Glutamatergic neuron (in vitro differentiated cells): ENCODE data around the gene PNLIPRP1. TPM values are rescaled to one million over a fixed set of nuclear protein-coding genes. Genes with fewer than 3 reads are reported as not detected.

ENCODE experiments used
- DNase-seq: peaks from one replicate; pipeline ENCODE4 v3.0.0; 2022
- H3K27ac Mint-ChIP-seq: one replicate; pipeline ENCODE4 v1.8.0; 2020; ENCODE audit warnings: mild to moderate bottlenecking, mixed read lengths, inconsistent platforms; ENCODE audit not compliant: unreplicated experiment
- H3K27me3 Mint-ChIP-seq: one replicate; pipeline ENCODE4 v1.8.0; 2020; ENCODE audit warnings: mild to moderate bottlenecking, moderate library complexity, mixed read lengths, inconsistent platforms; ENCODE audit not compliant: unreplicated experiment
- H3K36me3 Mint-ChIP-seq: one replicate; pipeline ENCODE4 v1.8.0; 2020; ENCODE audit warnings: mild to moderate bottlenecking, mixed read lengths, inconsistent platforms; ENCODE audit not compliant: unreplicated experiment
- H3K4me1 Mint-ChIP-seq: one replicate; pipeline ENCODE4 v1.8.0; 2020; ENCODE audit warnings: mild to moderate bottlenecking, low read depth, mixed read lengths, inconsistent platforms; ENCODE audit not compliant: unreplicated experiment
- H3K4me3 Mint-ChIP-seq: one replicate; pipeline ENCODE4 v1.8.0; 2020; ENCODE audit warnings: mild to moderate bottlenecking, mixed read lengths, inconsistent platforms; ENCODE audit not compliant: unreplicated experiment
- H3K9me3 Mint-ChIP-seq: one replicate; pipeline ENCODE4 v1.8.0; 2020; ENCODE audit warnings: mild to moderate bottlenecking, moderate library complexity, mixed read lengths, inconsistent platforms; ENCODE audit not compliant: unreplicated experiment
- total RNA-seq: library from RNA; stranded (reverse); fragmentation: NEBNext Ultra II Directional; extraction: Animal tissue kit (Norgen Biotek cat#: 25700); gene quantifications from one replicate; pipeline ENCODE4 v1.2.1, GENCODE V29; 2021; ENCODE audit not compliant: unreplicated experiment
- TF ChIP-seq, protein P1 (sequence below): fragments of 200-600 bp; sonication (generic); IDR thresholded peaks from one replicate; pipeline ENCODE4 v1.5.0; 2021; ENCODE audit not compliant: partially characterized antibody, unreplicated experiment

The PNLIPRP1 gene
- total RNA-seq, 1 donor from 2014 or later, result not detected

DNA sequence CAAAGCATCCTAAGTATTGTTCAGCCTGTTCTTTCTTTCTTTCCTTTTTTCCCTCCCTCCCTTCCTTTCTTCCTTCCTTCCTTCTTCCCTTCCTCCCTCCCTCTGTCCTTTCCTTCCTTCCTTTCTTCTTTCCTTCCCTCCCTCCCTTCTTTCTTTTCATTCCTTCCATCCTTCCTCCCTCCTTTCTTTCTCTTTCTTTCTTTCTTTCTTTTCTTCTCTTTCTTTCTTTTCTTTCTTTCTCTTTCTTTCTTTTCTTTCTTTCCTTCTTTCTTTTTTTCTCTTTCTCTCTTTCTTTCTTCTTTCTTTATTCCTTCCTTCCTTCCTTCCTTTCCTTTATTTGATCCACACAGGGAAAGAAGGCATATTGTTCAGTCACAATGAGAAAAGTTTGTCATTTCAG, 23.8 kb upstream of the PNLIPRP1 start:
- Mint-ChIP-seq H3K36me3 (no peaks in the 10 kb centered on the region), H3K4me1 (no peaks in the 10 kb centered on the region), H3K27me3 (no peaks in the 10 kb centered on the region), H3K9me3 (peaks cover 1% of the 10 kb centered on the region), H3K4me3 (no peak overlapping the region), H3K27ac (no peak overlapping the region)
- TF ChIP-seq, protein P1, sequence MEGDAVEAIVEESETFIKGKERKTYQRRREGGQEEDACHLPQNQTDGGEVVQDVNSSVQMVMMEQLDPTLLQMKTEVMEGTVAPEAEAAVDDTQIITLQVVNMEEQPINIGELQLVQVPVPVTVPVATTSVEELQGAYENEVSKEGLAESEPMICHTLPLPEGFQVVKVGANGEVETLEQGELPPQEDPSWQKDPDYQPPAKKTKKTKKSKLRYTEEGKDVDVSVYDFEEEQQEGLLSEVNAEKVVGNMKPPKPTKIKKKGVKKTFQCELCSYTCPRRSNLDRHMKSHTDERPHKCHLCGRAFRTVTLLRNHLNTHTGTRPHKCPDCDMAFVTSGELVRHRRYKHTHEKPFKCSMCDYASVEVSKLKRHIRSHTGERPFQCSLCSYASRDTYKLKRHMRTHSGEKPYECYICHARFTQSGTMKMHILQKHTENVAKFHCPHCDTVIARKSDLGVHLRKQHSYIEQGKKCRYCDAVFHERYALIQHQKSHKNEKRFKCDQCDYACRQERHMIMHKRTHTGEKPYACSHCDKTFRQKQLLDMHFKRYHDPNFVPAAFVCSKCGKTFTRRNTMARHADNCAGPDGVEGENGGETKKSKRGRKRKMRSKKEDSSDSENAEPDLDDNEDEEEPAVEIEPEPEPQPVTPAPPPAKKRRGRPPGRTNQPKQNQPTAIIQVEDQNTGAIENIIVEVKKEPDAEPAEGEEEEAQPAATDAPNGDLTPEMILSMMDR, result no peak
- no peak for DNase-seq

DNA sequence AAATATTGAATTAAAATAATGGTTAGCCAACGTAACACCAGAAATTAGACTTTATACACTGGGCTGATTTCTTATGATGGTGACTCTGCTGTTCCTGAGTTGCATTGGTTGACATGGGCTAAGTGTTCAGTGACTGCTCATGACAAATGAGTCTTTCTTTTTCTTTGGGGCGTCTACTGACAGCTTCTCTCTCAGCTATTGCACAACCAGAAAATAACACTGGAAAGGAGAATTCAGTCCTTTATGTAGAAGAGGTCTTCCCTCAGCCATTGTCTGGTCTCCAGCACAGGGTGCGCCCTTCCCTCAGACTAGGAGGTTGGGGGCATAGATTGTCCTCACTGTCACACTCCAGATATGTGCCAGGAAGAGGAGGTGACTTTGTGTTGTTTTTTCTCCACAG, 23.4 kb upstream of the PNLIPRP1 start:
- DNase-seq, result no peak
- TF ChIP-seq, protein P1, result no peak
- H3K9me3 Mint-ChIP-seq, result peaks cover 1% of the 10 kb centered on the region
- H3K27me3 Mint-ChIP-seq, result no peaks in the 10 kb centered on the region
- H3K4me1 Mint-ChIP-seq, result no peaks in the 10 kb centered on the region
- H3K36me3 Mint-ChIP-seq, result no peaks in the 10 kb centered on the region
- H3K27ac Mint-ChIP-seq, result no peak overlapping the region
- no peak overlapping the region for H3K4me3 Mint-ChIP-seq

DNA sequence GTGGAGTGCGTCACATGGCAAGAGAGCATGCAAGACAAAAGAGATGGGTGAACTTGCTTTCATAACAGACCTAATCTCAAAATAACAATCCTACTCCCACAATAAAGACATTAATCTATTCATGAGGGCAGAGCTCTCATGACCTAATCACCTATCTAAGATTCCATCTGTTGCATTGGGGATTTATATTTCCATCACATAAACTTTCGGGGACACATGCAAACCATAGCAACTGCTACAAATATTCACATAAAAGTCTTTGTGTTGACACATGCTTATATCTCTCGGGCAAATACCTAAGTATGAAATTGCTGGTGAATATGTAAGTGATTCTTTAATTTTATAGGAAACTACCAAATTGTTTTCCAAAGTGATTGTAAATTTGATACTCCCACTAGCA, 16.0 kb upstream of the PNLIPRP1 start:
- Mint-ChIP-seq H3K4me3 (no peak overlapping the region), H3K9me3 (no peaks in the 10 kb centered on the region), H3K36me3 (no peaks in the 10 kb centered on the region), H3K4me1 (no peaks in the 10 kb centered on the region), H3K27me3 (no peaks in the 10 kb centered on the region), H3K27ac (no peak overlapping the region)
- TF ChIP-seq, protein P1, result no peak
- DNase-seq, result no peak

DNA sequence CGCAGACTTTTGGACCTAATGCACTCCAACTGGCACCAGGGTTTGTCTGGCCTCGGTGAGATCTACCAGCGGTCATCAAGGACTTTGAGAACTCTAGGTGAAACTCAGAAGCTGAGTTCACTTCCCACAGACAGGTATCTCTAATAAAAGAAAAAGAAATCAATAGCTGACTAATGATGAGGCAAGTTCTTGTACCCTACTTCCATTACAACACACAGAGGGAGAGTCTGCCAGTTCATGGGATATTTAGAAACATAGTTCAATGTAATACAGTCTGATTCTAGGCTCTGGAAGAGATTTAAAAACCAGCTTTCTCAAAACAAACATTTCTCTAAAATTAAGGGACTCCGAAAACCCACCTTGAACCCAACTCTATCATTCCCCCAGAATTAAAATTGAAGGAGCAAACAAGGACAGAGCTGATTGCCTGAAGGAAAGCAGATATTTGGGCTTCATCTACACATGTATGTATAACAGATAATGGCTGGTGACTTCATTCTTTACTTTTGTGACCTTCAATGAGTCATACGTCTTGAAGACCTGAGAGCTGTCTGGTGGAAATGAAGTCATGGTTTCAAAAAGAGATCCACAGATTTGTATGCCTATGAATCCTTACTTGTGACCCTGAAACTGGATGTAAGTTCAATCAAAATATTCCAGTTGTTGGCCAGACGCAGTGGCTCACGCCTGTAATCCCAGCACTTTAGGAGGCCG, 2.7 kb upstream of the PNLIPRP1 start:
- TF ChIP-seq, protein P1, result no peak
- Mint-ChIP-seq H3K27me3 (no peaks in the 10 kb centered on the region), H3K27ac (no peak overlapping the region), H3K36me3 (no peaks in the 10 kb centered on the region), H3K4me1 (no peaks in the 10 kb centered on the region), H3K9me3 (peaks cover 2% of the 10 kb centered on the region), H3K4me3 (no peak overlapping the region)
- no peak for DNase-seq

DNA sequence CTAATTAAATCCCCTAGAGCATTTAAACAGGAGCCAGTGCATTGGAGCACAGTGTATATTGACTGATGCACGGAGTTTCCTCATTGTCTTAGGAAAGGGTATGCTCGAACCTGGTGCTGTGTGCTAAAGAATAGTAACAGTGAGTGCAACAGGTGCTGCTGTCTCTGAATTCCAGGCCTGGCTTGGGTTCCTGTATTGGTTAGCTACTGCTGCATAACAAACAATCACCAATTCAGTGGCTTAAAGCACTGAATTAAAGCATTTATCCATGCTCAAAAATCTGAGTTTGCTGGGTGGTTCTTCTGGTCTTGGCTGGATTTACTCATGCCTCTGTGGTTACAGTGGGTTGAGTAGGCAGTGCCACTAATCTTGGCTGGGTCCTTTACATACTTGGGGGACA, 1.8 kb upstream of the PNLIPRP1 start:
- Mint-ChIP-seq H3K4me1 (no peaks in the 10 kb centered on the region), H3K27me3 (no peaks in the 10 kb centered on the region)

More for the DNA sequence above, 1.8 kb upstream of the PNLIPRP1 start:
- no peak for DNase-seq
- H3K27ac Mint-ChIP-seq, result no peak overlapping the region
- no peak overlapping the region for H3K4me3 Mint-ChIP-seq
- H3K9me3 Mint-ChIP-seq, result peaks cover 2% of the 10 kb centered on the region
- H3K36me3 Mint-ChIP-seq, result no peaks in the 10 kb centered on the region
- TF ChIP-seq, protein P1, result no peak
